ENCODE results near the gene BBX.

DNA sequence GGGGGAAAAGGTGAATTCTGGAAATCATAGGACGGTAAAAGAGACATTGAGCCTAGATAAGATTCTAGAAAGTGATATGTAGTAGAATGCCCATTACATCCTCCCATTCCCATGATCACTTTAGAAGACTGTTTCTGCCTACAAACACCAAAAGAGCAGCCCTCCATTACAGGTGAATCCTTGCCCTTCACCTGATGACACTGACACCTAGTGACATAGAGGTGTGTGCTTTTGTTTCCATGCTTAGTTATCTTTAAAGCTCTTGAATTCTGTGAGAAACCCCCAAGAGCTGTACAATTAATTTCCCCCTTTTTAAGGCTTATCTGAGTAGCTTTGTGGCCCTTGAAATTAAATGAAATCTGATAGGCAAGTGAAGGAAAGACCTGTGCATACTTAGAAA, 8.3 kb upstream of the BBX start:
- TF ChIP-seq, protein P1, sequence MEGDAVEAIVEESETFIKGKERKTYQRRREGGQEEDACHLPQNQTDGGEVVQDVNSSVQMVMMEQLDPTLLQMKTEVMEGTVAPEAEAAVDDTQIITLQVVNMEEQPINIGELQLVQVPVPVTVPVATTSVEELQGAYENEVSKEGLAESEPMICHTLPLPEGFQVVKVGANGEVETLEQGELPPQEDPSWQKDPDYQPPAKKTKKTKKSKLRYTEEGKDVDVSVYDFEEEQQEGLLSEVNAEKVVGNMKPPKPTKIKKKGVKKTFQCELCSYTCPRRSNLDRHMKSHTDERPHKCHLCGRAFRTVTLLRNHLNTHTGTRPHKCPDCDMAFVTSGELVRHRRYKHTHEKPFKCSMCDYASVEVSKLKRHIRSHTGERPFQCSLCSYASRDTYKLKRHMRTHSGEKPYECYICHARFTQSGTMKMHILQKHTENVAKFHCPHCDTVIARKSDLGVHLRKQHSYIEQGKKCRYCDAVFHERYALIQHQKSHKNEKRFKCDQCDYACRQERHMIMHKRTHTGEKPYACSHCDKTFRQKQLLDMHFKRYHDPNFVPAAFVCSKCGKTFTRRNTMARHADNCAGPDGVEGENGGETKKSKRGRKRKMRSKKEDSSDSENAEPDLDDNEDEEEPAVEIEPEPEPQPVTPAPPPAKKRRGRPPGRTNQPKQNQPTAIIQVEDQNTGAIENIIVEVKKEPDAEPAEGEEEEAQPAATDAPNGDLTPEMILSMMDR (IDR thresholded peaks at IDR 0.05), result no peak
- no peak for TF ChIP-seq POLR2A (IDR thresholded peaks at IDR 0.05)

Data from thyroid gland (tissue), 4 donors.